Keratinocyte (primary cell): ENCODE data around the gene ADGRA1. TPM values are rescaled to one million over a fixed set of nuclear protein-coding genes. Genes with fewer than 3 reads are reported as not detected.

Source experiments
- DNase-seq: peaks from one replicate; pipeline ENCODE4 v3.0.0-alpha.2; 2011; ENCODE audit warnings: low read depth, missing footprints, low spot score
- FAIRE-seq: peaks from 2 replicates; lab custom pipeline; 2011; peaks lifted over from hg19 to GRCh38; lab: Jason Lieb, UNC
- H2AFZ ChIP-seq: 2 replicates; pipeline ENCODE4 v1.6.0; 2012; ENCODE audit warnings: low read length, control low read depth, inconsistent platforms; ENCODE audit not compliant: control insufficient read depth
- H3K27ac ChIP-seq: 2 replicates; pipeline ENCODE4 v1.5.1; 2011; ENCODE audit warnings: low read length; ENCODE audit not compliant: control insufficient read depth, insufficient read depth
- H3K27me3 ChIP-seq: 3 replicates; pipeline ENCODE4 v1.6.0; 2011; ENCODE audit warnings: low read length; ENCODE audit not compliant: control insufficient read depth, insufficient read depth; ENCODE audit errors: extremely low read depth
- H3K36me3 ChIP-seq, 2 experiments: 2 replicates in 1 of 2; 3 replicates in 1 of 2; pipeline ENCODE4 v1.5.1; 2011; ENCODE audit warnings: low read length in 2 of 2, mild to moderate bottlenecking in 1 of 2; ENCODE audit not compliant: control insufficient read depth in 2 of 2, insufficient read depth in 2 of 2; ENCODE audit errors: extremely low read depth in 1 of 2
- H3K4me1 ChIP-seq: 3 replicates; pipeline ENCODE4 v1.5.1; 2011; ENCODE audit warnings: low read length; ENCODE audit not compliant: control insufficient read depth, insufficient read depth; ENCODE audit errors: extremely low read depth
- H3K4me2 ChIP-seq: 3 replicates; pipeline ENCODE4 v1.6.0; 2011; ENCODE audit warnings: low read depth, low read length; ENCODE audit not compliant: control insufficient read depth, insufficient read depth; ENCODE audit errors: extremely low read depth
- H3K4me3 ChIP-seq, 3 experiments: fragments of 200-600 bp in 1 of 3; sonication (generic) in 1 of 3; 2 replicates in 2 of 3; 3 replicates in 1 of 3; pipeline ENCODE4 v1.5.1; 2011 to 2016; ENCODE audit warnings: low read length in 3 of 3, mild to moderate bottlenecking in 3 of 3, control low read depth in 2 of 3, inconsistent platforms in 1 of 3, low read depth in 1 of 3, mixed read lengths in 1 of 3, mixed run types in 1 of 3, moderate library complexity in 1 of 3; ENCODE audit not compliant: control insufficient read depth in 2 of 3, insufficient read depth in 2 of 3; ENCODE audit errors: extremely low read depth in 1 of 3
- H3K79me2 ChIP-seq: 2 replicates; pipeline ENCODE4 v1.6.0; 2012; ENCODE audit warnings: low read length; ENCODE audit not compliant: control insufficient read depth, insufficient read depth
- H3K9ac ChIP-seq: 3 replicates; pipeline ENCODE4 v1.6.0; 2011; ENCODE audit warnings: low read length; ENCODE audit not compliant: control insufficient read depth, insufficient read depth; ENCODE audit errors: extremely low read depth
- H3K9me1 ChIP-seq: 3 replicates; pipeline ENCODE4 v1.6.0; 2011; ENCODE audit warnings: low read length; ENCODE audit not compliant: control insufficient read depth, insufficient read depth; ENCODE audit errors: extremely low read depth
- H3K9me3 ChIP-seq: 2 replicates; pipeline ENCODE4 v1.5.1; 2012; ENCODE audit warnings: low read depth, low read length; ENCODE audit not compliant: control insufficient read depth
- H4K20me1 ChIP-seq: 3 replicates; pipeline ENCODE4 v1.6.0; 2011; ENCODE audit warnings: low read length; ENCODE audit not compliant: control insufficient read depth, insufficient read depth; ENCODE audit errors: extremely low read depth
- CTCF ChIP-seq, 3 experiments: IDR thresholded peaks in 1 of 3; conservative IDR thresholded peaks in 1 of 3; optimal IDR thresholded peaks in 1 of 3; 2 replicates in 2 of 3; 3 replicates in 1 of 3; pipeline versions ENCODE3 to v1.5.1; 2011; ENCODE audit warnings: low read length in 3 of 3, mild to moderate bottlenecking in 3 of 3, moderate library complexity in 2 of 3, control low read depth in 1 of 3, inconsistent platforms in 1 of 3; ENCODE audit not compliant: insufficient read depth in 2 of 3; ENCODE audit errors: extremely low read depth in 1 of 3
- EZH2 ChIP-seq: IDR thresholded peaks from one replicate; pipeline ENCODE4 v1.6.1; 2012; ENCODE audit warnings: inconsistent platforms, mild to moderate bottlenecking, low read length, moderate library complexity
- dilution Hi-C: fragments of 300-500 bp; cut with MboI; formaldehyde crosslinking; loops from one replicate; pipeline ENCODE4 v1.7.0; 2020; ENCODE audit warnings: low sequenced_read_pairs; ENCODE audit not compliant: extremely low pct_ligation_motif_present
- polyA plus RNA-seq, 5 experiments: library from polyadenylated mRNA; depleted of rRNA in 3 of 5; stranded (reverse) in 3 of 5; stranded (forward) in 1 of 5; unstranded in 1 of 5; fragments of >200 nt; gene quantifications; 1 replicate in 1 of 5; 2 replicates in 3 of 5; 3 replicates in 1 of 5; pipeline versions ENCODE4 v1.2.1 to v1.2.3, GENCODE V29; 2011 to 2012; ENCODE audit warnings: missing spikeins in 2 of 5, low read depth in 1 of 5, low replicate concordance in 1 of 5

Gene ADGRA1
- polyA plus RNA-seq, 1 donor (not counting 4 experiments of a cell fraction or from before 2014, with no cell fraction given) = not detected

GRCh38 chr10:133091316-133091715 is 3.6 kb downstream of the ADGRA1 start:
- no peak for FAIRE-seq
- H3K36me3 ChIP-seq = no peaks in the 10 kb centered on the region
- H3K4me3 ChIP-seq = no peak overlapping the region
- H2AFZ ChIP-seq = no peak overlapping the region
- no peaks in the 10 kb centered on the region for H3K9me3 ChIP-seq
- no peak overlapping the region for H3K4me2 ChIP-seq
- dilution Hi-C loops = no loop called here
- DNase-seq = no peak
- H4K20me1 ChIP-seq = no peaks in the 10 kb centered on the region
- H3K4me1 ChIP-seq = no peaks in the 10 kb centered on the region
- no peaks in the 10 kb centered on the region for H3K79me2 ChIP-seq
- H3K27ac ChIP-seq = no peak overlapping the region
- no peak overlapping the region for H3K9ac ChIP-seq
- H3K27me3 ChIP-seq = peaks cover 54% of the 10 kb centered on the region
- TF ChIP-seq CTCF (optimal IDR thresholded peaks at IDR 0.05 in 1 of 3, IDR thresholded peaks at IDR 0.05 in 1 of 3, conservative IDR thresholded peaks at IDR 0.05 in 1 of 3; ENCODE audit: extremely low read depth in 1 of 3, insufficient read depth in 2 of 3, low read length in 3 of 3) (no peak), EZH2 (no peak)
- no peaks in the 10 kb centered on the region for H3K9me1 ChIP-seq

- Histone ChIP-seq H3K9ac (no peak overlapping the region), H2AFZ (no peak overlapping the region), H3K4me3 (no peak overlapping the region), H3K79me2 (no peaks in the 10 kb centered on the region), H4K20me1 (no peaks in the 10 kb centered on the region), H3K36me3 (no peaks in the 10 kb centered on the region), H3K4me2 (no peak overlapping the region), H3K27me3 (peaks cover 34% of the 10 kb centered on the region), H3K4me1 (no peaks in the 10 kb centered on the region), H3K9me3 (no peaks in the 10 kb centered on the region), H3K27ac (no peak overlapping the region), H3K9me1 (no peaks in the 10 kb centered on the region)
- DNase-seq (no peak), FAIRE-seq (no peak)
- dilution Hi-C loops = no loop called here
- no peak for TF ChIP-seq EZH2
- no peak for TF ChIP-seq CTCF (optimal IDR thresholded peaks at IDR 0.05 in 1 of 3, IDR thresholded peaks at IDR 0.05 in 1 of 3, conservative IDR thresholded peaks at IDR 0.05 in 1 of 3; ENCODE audit: extremely low read depth in 1 of 3, insufficient read depth in 2 of 3, low read length in 3 of 3)
Observed at GRCh38 chr10:133093291-133093690, 5.6 kb downstream of the ADGRA1 start.
